Activated naive CD8-positive, alpha-beta T cell treated with anti-CD3 and anti-CD28 coated beads for 36 hours (primary cell): ENCODE measurements around the gene CHN2. TPM values are rescaled to one million over a fixed set of nuclear protein-coding genes. Genes with fewer than 3 reads are reported as not detected.

ENCODE experiments used
- DNase-seq: peaks from one replicate; pipeline ENCODE4 v3.0.0; 2021
- H3K27ac Mint-ChIP-seq: one replicate; pipeline ENCODE4 v1.8.0; 2022; ENCODE audit warnings: mild to moderate bottlenecking, moderate library complexity, mixed read lengths
- H3K27me3 Mint-ChIP-seq: one replicate; pipeline ENCODE4 v1.8.0; 2022; ENCODE audit warnings: mild to moderate bottlenecking, mixed read lengths
- H3K36me3 Mint-ChIP-seq: one replicate; pipeline ENCODE4 v1.8.0; 2021; ENCODE audit warnings: mild to moderate bottlenecking, mixed read lengths
- H3K4me1 Mint-ChIP-seq: one replicate; pipeline ENCODE4 v1.8.0; 2021; ENCODE audit warnings: mixed read lengths
- H3K4me3 Mint-ChIP-seq: one replicate; pipeline ENCODE4 v1.8.0; 2022; ENCODE audit warnings: mild to moderate bottlenecking, moderate library complexity, mixed read lengths
- H3K9me3 Mint-ChIP-seq: one replicate; pipeline ENCODE4 v1.8.0; 2022; ENCODE audit warnings: mixed read lengths
- total RNA-seq, 2 experiments: library from RNA; stranded (reverse); gene quantifications; one replicate each; pipeline ENCODE4 v1.2.3, GENCODE V29; 2021

CHN2 gene
- total RNA-seq, 2 experiments from 2014 or later: 0.80 to 1.6 TPM

GRCh38 chr7:29342761-29343160 lies 148.2 kb downstream of the CHN2 start:
- no peak for DNase-seq
- H3K27me3 Mint-ChIP-seq: no peaks in the 10 kb centered on the region
- H3K4me3 Mint-ChIP-seq: no peak overlapping the region
- H3K9me3 Mint-ChIP-seq: no peaks in the 10 kb centered on the region
- H3K36me3 Mint-ChIP-seq: no peaks in the 10 kb centered on the region
- no peak overlapping the region for H3K27ac Mint-ChIP-seq
- peaks cover 6% of the 10 kb centered on the region for H3K4me1 Mint-ChIP-seq

DNA sequence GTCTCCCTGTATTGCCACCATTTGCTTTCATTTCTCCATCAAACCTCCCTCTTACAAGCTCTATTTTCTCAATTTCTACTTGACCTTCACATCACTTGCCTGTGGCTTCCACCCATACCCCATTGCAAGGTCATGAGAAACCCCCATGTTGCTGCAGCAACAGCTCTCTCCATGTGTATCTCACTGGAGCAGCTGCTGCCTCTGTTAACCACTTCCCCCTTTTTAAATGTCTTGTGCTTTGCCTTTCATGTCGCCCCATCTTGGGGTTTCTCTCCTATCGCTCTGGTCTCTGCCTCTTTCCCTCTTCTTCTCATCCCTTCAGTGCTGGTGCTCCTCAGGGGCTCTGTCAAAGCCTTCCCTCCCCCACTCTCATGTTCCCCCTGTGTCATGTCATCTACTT lies 148.8 kb downstream of the CHN2 start:
- H3K4me1 Mint-ChIP-seq: no peaks in the 10 kb centered on the region
- no peaks in the 10 kb centered on the region for H3K27me3 Mint-ChIP-seq
- H3K27ac Mint-ChIP-seq: no peak overlapping the region
- no peak overlapping the region for H3K4me3 Mint-ChIP-seq
- no peaks in the 10 kb centered on the region for H3K9me3 Mint-ChIP-seq
- DNase-seq: no peak
- no peaks in the 10 kb centered on the region for H3K36me3 Mint-ChIP-seq

DNA sequence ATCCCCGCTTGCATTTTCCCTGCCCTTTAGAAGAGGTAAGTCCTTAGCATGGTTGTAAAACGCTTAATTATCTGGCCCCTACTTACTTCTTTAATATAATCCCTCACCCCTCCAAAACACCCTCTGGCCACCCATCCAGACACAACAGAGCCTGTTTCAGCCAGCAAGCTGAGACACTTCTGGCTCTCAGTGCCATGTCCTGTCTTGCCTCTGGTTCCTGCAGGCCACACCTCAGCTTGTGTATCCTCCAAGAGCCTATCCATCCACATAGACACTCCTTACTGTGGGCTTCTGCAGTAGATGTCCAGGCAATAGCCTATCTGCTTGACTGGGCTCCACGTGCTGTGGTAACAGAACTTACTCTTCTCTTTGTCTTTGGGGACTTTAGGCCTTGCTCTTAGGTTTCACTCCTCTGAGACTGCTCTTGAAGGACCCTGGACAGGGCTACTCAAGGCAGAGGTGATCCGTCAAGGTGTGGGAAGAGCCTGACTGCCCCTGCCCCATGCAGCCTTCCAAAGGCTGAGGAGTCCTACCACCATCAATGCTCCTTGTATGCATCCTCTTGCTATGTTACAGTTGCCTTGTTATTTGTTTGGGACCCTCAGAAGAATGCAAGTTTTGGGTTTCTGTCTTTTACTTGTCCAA lies 149.9 kb downstream of the CHN2 start:
- DNase-seq: no peak
- Mint-ChIP-seq H3K4me1 (no peaks in the 10 kb centered on the region), H3K27me3 (no peaks in the 10 kb centered on the region), H3K4me3 (no peak overlapping the region), H3K36me3 (no peaks in the 10 kb centered on the region), H3K27ac (no peak overlapping the region), H3K9me3 (no peaks in the 10 kb centered on the region)

- H3K36me3 Mint-ChIP-seq: no peaks in the 10 kb centered on the region
- no peaks in the 10 kb centered on the region for H3K4me1 Mint-ChIP-seq
- no peak overlapping the region for H3K27ac Mint-ChIP-seq
- no peak for DNase-seq
- H3K27me3 Mint-ChIP-seq: peaks cover 5% of the 10 kb centered on the region
- no peak overlapping the region for H3K4me3 Mint-ChIP-seq
- no peaks in the 10 kb centered on the region for H3K9me3 Mint-ChIP-seq
Measured at GRCh38 chr7:29345590-29345989, 151.0 kb downstream of the CHN2 start.

DNA sequence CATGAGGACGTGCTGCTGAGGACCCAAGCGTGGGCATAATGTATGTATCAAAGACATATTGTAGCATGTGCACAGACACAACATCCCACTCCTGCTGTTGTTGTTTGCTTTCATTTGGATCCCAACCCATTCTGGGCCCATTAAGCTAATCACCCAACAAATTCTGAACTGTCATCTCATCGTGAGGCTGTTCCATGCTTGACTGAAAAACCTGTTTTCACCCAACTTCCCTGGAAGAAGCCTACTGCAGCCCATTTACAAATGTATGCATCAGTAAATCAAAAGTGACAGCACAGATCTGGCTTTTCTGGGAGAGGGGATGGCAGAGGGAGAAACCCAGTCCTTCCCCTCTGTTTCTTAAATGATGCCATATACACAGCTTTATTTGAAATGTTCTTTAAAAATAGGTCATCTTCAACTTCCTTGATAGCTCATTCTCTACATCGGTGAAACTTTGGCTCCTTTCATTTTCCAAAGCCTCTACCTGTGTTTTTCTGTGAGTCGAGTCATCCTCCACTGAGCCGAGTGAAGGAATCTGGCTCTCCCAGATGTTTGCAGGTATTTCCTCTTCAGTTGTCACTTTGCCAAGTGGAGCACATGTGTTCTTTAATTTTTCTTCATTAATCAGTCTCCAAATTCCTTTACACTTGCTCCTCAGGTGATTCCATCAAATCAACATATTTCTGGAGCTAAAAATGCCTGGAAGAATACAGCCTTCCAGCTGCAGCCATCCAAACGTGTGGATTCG lies 151.8 kb downstream of the CHN2 start:
- no peak overlapping the region for H3K4me3 Mint-ChIP-seq
- H3K27ac Mint-ChIP-seq: no peak overlapping the region
- no peaks in the 10 kb centered on the region for H3K36me3 Mint-ChIP-seq
- no peaks in the 10 kb centered on the region for H3K4me1 Mint-ChIP-seq
- DNase-seq: no peak
- H3K9me3 Mint-ChIP-seq: no peaks in the 10 kb centered on the region
- H3K27me3 Mint-ChIP-seq: peaks cover 5% of the 10 kb centered on the region

GRCh38 chr7:29349362-29349761 lies 154.8 kb downstream of the CHN2 start:
- H3K4me3 Mint-ChIP-seq: no peak overlapping the region
- no peak for DNase-seq

DNA sequence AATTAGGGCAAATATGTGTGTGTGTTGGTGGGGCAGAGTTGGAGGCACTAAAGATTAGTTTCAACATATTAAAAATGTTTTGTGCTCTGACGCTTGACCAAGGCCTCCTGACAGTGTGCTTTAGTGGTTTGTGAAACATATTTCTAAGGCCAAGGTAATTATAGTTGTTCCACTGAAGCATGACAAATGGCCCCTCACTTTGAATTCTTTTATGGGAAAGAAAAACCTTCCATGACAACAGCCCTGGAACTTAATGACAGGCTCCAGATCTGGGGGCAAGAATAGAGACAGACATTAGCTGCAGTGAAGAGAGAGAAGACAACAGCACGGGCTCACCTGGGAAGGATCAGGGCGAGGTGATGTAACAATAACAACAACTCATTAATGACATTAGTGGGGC lies 155.8 kb downstream of the CHN2 start:
- no peaks in the 10 kb centered on the region for H3K36me3 Mint-ChIP-seq
- H3K4me3 Mint-ChIP-seq: no peak overlapping the region
- no peaks in the 10 kb centered on the region for H3K4me1 Mint-ChIP-seq
- no peaks in the 10 kb centered on the region for H3K9me3 Mint-ChIP-seq
- H3K27ac Mint-ChIP-seq: no peak overlapping the region
- no peak for DNase-seq
- peaks cover 5% of the 10 kb centered on the region for H3K27me3 Mint-ChIP-seq

More at GRCh38 chr7:29349362-29349761, 154.8 kb downstream of the CHN2 start:
- Mint-ChIP-seq H3K27ac (no peak overlapping the region), H3K4me1 (no peaks in the 10 kb centered on the region), H3K36me3 (no peaks in the 10 kb centered on the region), H3K27me3 (peaks cover 5% of the 10 kb centered on the region), H3K9me3 (no peaks in the 10 kb centered on the region)

GRCh38 chr7:29352041-29352440 lies 157.5 kb downstream of the CHN2 start:
- Mint-ChIP-seq H3K4me3 (no peak overlapping the region), H3K4me1 (no peaks in the 10 kb centered on the region), H3K27me3 (peaks cover 5% of the 10 kb centered on the region), H3K36me3 (no peaks in the 10 kb centered on the region), H3K27ac (no peak overlapping the region), H3K9me3 (no peaks in the 10 kb centered on the region)
- no peak for DNase-seq

DNA sequence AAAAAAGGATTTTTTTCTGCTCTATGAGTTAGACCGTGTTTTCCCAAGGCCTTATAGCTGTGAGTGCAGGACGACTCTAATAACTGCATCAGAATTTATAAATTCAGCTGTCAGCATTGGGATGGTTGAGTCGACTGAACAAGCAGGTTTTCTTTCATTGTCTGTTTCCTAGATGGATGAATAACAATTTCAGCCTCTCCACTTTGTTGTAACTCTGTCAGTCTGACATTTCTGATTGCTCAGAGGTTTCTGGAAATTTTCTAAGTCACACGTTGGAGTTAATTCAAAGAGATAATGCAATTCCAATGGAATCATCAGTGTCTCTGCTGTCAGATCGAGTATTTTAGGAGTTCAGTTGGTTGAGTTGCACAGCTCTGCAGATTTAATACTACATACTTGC lies 159.2 kb downstream of the CHN2 start:
- Mint-ChIP-seq H3K27ac (no peak overlapping the region), H3K9me3 (no peaks in the 10 kb centered on the region), H3K27me3 (peaks cover 5% of the 10 kb centered on the region), H3K4me1 (no peaks in the 10 kb centered on the region), H3K36me3 (no peaks in the 10 kb centered on the region), H3K4me3 (no peak overlapping the region)
- DNase-seq: no peak

- Mint-ChIP-seq H3K36me3 (no peaks in the 10 kb centered on the region), H3K9me3 (no peaks in the 10 kb centered on the region), H3K27ac (no peak overlapping the region), H3K4me3 (no peak overlapping the region), H3K27me3 (peaks cover 5% of the 10 kb centered on the region), H3K4me1 (no peaks in the 10 kb centered on the region)
- DNase-seq: no peak
Measured at GRCh38 chr7:29354340-29354739, 159.8 kb downstream of the CHN2 start.

DNA sequence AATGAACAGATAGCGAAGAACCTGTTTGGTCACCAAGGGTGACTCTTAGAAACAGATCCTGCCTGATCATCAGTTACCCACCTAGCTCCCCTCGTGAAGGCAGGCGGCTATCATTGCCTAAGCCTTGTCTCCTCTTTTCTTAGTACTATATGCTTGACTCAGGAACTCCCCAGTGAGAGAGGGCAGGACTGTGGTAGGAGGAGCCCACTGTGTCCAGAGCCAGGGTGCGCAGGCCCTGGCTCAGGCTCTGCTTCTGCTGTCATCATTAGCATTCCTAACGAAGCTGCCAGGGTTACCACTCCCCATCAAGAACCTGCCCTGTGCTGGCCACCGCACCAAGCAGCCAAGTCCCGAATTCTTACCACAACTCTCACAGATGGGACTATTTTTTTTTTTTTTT lies 160.8 kb downstream of the CHN2 start:
- no peaks in the 10 kb centered on the region for H3K4me1 Mint-ChIP-seq
- peaks cover 1% of the 10 kb centered on the region for H3K27me3 Mint-ChIP-seq
- DNase-seq: no peak
- H3K27ac Mint-ChIP-seq: no peak overlapping the region
- no peak overlapping the region for H3K4me3 Mint-ChIP-seq
- H3K9me3 Mint-ChIP-seq: no peaks in the 10 kb centered on the region
- no peaks in the 10 kb centered on the region for H3K36me3 Mint-ChIP-seq

DNA sequence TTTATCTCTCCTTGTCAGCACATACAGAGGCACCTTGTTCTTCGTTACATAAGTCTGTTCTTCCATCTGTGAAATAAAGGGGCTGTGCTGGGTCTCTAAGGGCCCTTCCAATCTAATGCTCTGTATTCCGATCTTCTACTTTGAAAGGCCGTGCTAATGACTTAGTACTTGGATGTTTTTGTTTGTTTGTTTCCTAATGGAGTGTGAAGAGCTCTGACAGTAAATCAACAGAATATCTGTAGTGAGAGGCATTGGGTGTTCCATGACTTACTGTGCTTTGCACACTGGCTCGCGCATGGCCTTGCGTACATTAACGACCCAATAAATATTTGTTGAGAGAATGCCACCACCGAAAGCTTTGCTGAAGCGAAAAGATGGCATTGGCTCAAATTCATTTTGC lies 162.1 kb downstream of the CHN2 start:
- H3K9me3 Mint-ChIP-seq: no peaks in the 10 kb centered on the region
- H3K27me3 Mint-ChIP-seq: no peaks in the 10 kb centered on the region
- H3K27ac Mint-ChIP-seq: no peak overlapping the region
- DNase-seq: no peak
- no peaks in the 10 kb centered on the region for H3K4me1 Mint-ChIP-seq
- no peak overlapping the region for H3K4me3 Mint-ChIP-seq
- no peaks in the 10 kb centered on the region for H3K36me3 Mint-ChIP-seq

- DNase-seq: no peak
- no peak overlapping the region for H3K4me3 Mint-ChIP-seq
- H3K27me3 Mint-ChIP-seq: no peaks in the 10 kb centered on the region
- H3K36me3 Mint-ChIP-seq: no peaks in the 10 kb centered on the region
- H3K27ac Mint-ChIP-seq: no peak overlapping the region
- no peaks in the 10 kb centered on the region for H3K9me3 Mint-ChIP-seq
- H3K4me1 Mint-ChIP-seq: no peaks in the 10 kb centered on the region
Measured at GRCh38 chr7:29359482-29360093, 165.0 kb downstream of the CHN2 start.

GRCh38 chr7:29360633-29361625 lies 166.4 kb downstream of the CHN2 start:
- DNase-seq: no peak
- H3K36me3 Mint-ChIP-seq: no peaks in the 10 kb centered on the region
- no peaks in the 10 kb centered on the region for H3K9me3 Mint-ChIP-seq
- H3K4me3 Mint-ChIP-seq: no peak overlapping the region
- H3K27ac Mint-ChIP-seq: no peak overlapping the region
- H3K4me1 Mint-ChIP-seq: no peaks in the 10 kb centered on the region
- H3K27me3 Mint-ChIP-seq: no peaks in the 10 kb centered on the region

DNA sequence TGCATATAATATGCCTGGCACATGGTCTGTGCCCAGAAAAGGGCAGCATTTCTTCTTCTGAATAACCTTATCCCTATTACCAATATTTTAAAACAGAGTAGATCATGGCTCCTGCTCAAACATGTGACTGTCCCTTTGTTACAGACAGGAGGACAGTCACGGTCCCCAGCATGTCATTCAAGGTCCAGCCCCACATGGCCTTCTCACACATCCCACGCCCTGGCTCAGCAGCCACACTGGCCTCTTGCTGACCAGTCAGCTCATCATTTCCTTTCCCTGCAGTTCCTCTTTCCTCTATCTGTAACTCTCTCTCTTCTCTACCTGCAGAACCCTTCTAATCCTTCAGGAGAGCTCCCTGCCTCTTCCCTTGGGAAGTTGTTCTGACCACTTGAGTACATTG lies 167.8 kb downstream of the CHN2 start:
- Mint-ChIP-seq H3K36me3 (no peaks in the 10 kb centered on the region), H3K27me3 (no peaks in the 10 kb centered on the region), H3K9me3 (no peaks in the 10 kb centered on the region), H3K4me3 (no peak overlapping the region), H3K4me1 (no peaks in the 10 kb centered on the region), H3K27ac (no peak overlapping the region)
- no peak for DNase-seq
